HepG2 (cell line): Measurements from ENCODE around the gene RNASE11. TPM values are rescaled to one million over a fixed set of nuclear protein-coding genes. Genes with fewer than 3 reads are reported as not detected.
A peak's percentile ranks its signal among the peaks of the same experiment; 100 is the strongest.

Experiments
- AHR ChIP-seq: IDR thresholded peaks from 2 replicates; pipeline ENCODE4 v1.6.1; 2018; ENCODE audit warnings: missing genetic modification reagents, missing compliant biosample characterization
- CHCHD3 ChIP-seq: sonication (generic); formaldehyde crosslinking; IDR thresholded peaks from 2 replicates; pipeline ENCODE4 v1.8.0; 2022; ENCODE audit warnings: mild to moderate bottlenecking, missing genetic modification reagents, moderate library complexity
- CREM ChIP-seq, 2 experiments: sonication (generic) in 1 of 2; formaldehyde crosslinking in 1 of 2; IDR thresholded peaks; 2 replicates each; pipeline versions ENCODE4 v1.4.0 to v1.6.1; 2016 to 2020; ENCODE audit warnings: antibody characterized with exemption in 1 of 2, mild to moderate bottlenecking in 1 of 2, missing genetic modification reagents in 1 of 2
- EED ChIP-seq: sonication (generic); formaldehyde crosslinking; IDR thresholded peaks from 2 replicates; pipeline ENCODE4 v1.5.0; 2020; ENCODE audit warnings: mild to moderate bottlenecking, missing genetic modification reagents
- KMT2B ChIP-seq: IDR thresholded peaks from 2 replicates; pipeline ENCODE4 v1.6.1; 2016; ENCODE audit warnings: missing genetic modification reagents, missing compliant biosample characterization
- NCOA2 ChIP-seq: sonication (generic); formaldehyde crosslinking; IDR thresholded peaks from 2 replicates; pipeline ENCODE4 v1.8.0; 2022; ENCODE audit warnings: inconsistent platforms
- RELA ChIP-seq: sonication (generic); formaldehyde crosslinking; IDR thresholded peaks from 2 replicates; pipeline ENCODE4 v1.4.0; 2020; ENCODE audit warnings: missing genetic modification reagents
- SATB2 ChIP-seq: sonication (generic); formaldehyde crosslinking; IDR thresholded peaks from 2 replicates; pipeline ENCODE4 v1.5.0; 2020; ENCODE audit warnings: missing genetic modification reagents
- SP4 ChIP-seq: sonication (generic); formaldehyde crosslinking; IDR thresholded peaks from 2 replicates; pipeline ENCODE4 v1.8.1; 2023; ENCODE audit warnings: mild to moderate bottlenecking, missing genetic modification reagents
- ZMAT3 ChIP-seq: sonication (generic); formaldehyde crosslinking; conservative IDR thresholded peaks from 2 replicates; pipeline ENCODE4 v1.7.0; 2021; ENCODE audit warnings: missing genetic modification reagents
- ZNF543 ChIP-seq: sonication (generic); formaldehyde crosslinking; IDR thresholded peaks from 2 replicates; pipeline ENCODE4 v1.4.0; 2020; ENCODE audit warnings: mild to moderate bottlenecking, missing genetic modification reagents
- ZNF614 ChIP-seq: IDR thresholded peaks from 2 replicates; pipeline ENCODE4 v1.6.1; 2018; ENCODE audit warnings: missing biosample characterization, missing genetic modification reagents, inconsistent platforms, borderline replicate concordance
- ZNF644 ChIP-seq: IDR thresholded peaks from 2 replicates; pipeline ENCODE4 v1.6.1; 2016; ENCODE audit warnings: low read depth
- ZNF652 ChIP-seq: IDR thresholded peaks from 2 replicates; pipeline ENCODE4 v1.6.1; 2016; ENCODE audit warnings: low read depth, borderline replicate concordance
- polyA plus RNA-seq, 8 experiments: library from polyadenylated mRNA; depleted of rRNA in 3 of 8; stranded (reverse) in 7 of 8; unstranded in 1 of 8; fragments of >200 nt; fragmentation: Illumina TruSeq in 4 of 8; extraction: Trizol in 4 of 8; gene quantifications; 2 replicates each; pipeline versions ENCODE4 v1.2.1 to v1.2.3, GENCODE V29; 2011 to 2016; ENCODE audit warnings: low read depth in 4 of 8, missing spikeins in 1 of 8, mixed read lengths in 1 of 8; ENCODE audit not compliant: insufficient read depth in 1 of 8
- total RNA-seq, 5 experiments: library from RNA; depleted of rRNA; stranded (reverse); fragments of >200 nt; fragmentation: Illumina TruSeq; extraction: Trizol; gene quantifications; 2 replicates each; pipeline ENCODE4 v1.2.3, GENCODE V29; 2016; ENCODE audit warnings: low read depth in 1 of 5
- TF ChIP-seq, protein P1 (sequence below): sonication (generic); formaldehyde crosslinking; IDR thresholded peaks from 2 replicates; pipeline ENCODE4 v1.5.1; 2020; ENCODE audit warnings: missing genetic modification reagents, mild to moderate bottlenecking, borderline replicate concordance
- TF ChIP-seq, protein P2 (sequence below): IDR thresholded peaks from 2 replicates; pipeline ENCODE4 v1.6.1; 2016; ENCODE audit warnings: mild to moderate bottlenecking
- TF ChIP-seq, protein P3 (sequence below): sonication (generic); formaldehyde crosslinking; IDR thresholded peaks from 2 replicates; pipeline ENCODE4 v1.4.0; 2020; ENCODE audit warnings: missing genetic modification reagents
- TF ChIP-seq, protein P4 (sequence below): sonication (generic); formaldehyde crosslinking; IDR thresholded peaks from 2 replicates; pipeline ENCODE4 v1.8.1; 2023; ENCODE audit warnings: mild to moderate bottlenecking, moderate library complexity, missing genetic modification reagents

The RNASE11 gene
- total and polyA plus RNA-seq, 2 of the 13 experiments (the other 11 are each of a cell fraction or from before 2014, with no cell fraction given): not detected

DNA sequence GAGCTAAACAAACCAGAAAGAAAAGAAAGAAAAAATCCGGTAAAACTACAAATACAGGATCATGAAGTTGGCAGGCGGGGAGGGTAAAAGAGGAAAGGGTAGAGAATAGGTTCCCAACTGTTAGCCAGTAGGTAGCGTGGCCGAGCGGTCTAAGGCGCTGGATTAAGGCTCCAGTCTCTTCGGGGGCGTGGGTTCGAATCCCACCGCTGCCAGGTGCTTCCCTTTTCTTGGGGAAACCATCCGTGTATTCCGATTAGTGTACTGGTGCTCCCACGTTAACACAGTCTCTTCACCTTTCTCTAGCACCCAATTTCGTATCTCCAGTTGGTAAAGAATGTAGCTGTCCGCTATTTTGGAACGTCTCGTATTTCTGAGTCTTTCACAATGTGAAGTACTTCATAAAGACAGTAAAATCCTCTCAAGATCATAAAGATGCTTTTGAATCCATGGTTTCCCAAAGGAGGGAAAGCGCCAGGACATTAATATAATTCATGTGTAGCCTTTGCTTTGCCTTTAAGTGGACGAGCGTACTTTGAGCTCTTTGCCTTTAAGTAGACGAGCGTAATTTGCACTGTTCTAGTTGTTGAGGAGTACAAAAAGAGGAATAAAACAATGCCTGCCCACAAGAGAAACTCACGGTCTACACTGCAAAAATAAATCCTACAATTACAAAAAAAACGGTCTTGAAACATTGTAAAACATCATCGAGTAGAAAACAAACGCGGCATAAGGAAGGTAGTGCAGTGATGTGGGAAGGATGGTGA, 22.4 kb upstream of the RNASE11 start (continued):
- TF ChIP-seq, protein P1, sequence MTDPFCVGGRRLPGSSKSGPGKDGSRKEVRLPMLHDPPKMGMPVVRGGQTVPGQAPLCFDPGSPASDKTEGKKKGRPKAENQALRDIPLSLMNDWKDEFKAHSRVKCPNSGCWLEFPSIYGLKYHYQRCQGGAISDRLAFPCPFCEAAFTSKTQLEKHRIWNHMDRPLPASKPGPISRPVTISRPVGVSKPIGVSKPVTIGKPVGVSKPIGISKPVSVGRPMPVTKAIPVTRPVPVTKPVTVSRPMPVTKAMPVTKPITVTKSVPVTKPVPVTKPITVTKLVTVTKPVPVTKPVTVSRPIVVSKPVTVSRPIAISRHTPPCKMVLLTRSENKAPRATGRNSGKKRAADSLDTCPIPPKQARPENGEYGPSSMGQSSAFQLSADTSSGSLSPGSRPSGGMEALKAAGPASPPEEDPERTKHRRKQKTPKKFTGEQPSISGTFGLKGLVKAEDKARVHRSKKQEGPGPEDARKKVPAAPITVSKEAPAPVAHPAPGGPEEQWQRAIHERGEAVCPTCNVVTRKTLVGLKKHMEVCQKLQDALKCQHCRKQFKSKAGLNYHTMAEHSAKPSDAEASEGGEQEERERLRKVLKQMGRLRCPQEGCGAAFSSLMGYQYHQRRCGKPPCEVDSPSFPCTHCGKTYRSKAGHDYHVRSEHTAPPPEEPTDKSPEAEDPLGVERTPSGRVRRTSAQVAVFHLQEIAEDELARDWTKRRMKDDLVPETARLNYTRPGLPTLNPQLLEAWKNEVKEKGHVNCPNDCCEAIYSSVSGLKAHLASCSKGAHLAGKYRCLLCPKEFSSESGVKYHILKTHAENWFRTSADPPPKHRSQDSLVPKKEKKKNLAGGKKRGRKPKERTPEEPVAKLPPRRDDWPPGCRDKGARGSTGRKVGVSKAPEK: peak; percentile 91; the same call in 1 of the 2 replicates
- TF ChIP-seq RELA (CRISPR knock-in tag) (0 out of 2 replicates have a peak, but pooled peaks have one; percentile 37), SP4 (CRISPR knock-in tag) (peak; percentile 56; the same call in 1 of the 2 replicates), AHR (CRISPR knock-in tag) (peak; percentile 13; the same call in 1 of the 2 replicates), ZNF644 (peak; percentile 44; the same call in 1 of the 2 replicates), ZMAT3 (peak; percentile 73; the same call in 1 of the 2 replicates), KMT2B (CRISPR knock-in tag) (peak; percentile 58), ZNF614 (CRISPR knock-in tag) (peak; percentile 77; the same call in 1 of the 2 replicates), NCOA2 (CRISPR knock-in tag) (peak; percentile 56; the same call in 1 of the 2 replicates), EED (CRISPR knock-in tag) (0 out of 2 replicates have a peak, but pooled peaks have one; percentile 52), CHCHD3 (CRISPR knock-in tag) (no peak), ZNF543 (CRISPR knock-in tag) (peak; percentile 67; the same call in 1 of the 2 replicates), CREM (IDR thresholded peaks at IDR 0.05) (peak; percentile 57; the same call in 1 of the 2 replicates), CREM (CRISPR knock-in tag; IDR thresholded peaks at IDR 0.05) (no peak), ZNF652 (CRISPR knock-in tag) (0 out of 2 replicates have a peak, but pooled peaks have one; percentile 12), SATB2 (CRISPR knock-in tag) (no peak)
- TF ChIP-seq, protein P2, sequence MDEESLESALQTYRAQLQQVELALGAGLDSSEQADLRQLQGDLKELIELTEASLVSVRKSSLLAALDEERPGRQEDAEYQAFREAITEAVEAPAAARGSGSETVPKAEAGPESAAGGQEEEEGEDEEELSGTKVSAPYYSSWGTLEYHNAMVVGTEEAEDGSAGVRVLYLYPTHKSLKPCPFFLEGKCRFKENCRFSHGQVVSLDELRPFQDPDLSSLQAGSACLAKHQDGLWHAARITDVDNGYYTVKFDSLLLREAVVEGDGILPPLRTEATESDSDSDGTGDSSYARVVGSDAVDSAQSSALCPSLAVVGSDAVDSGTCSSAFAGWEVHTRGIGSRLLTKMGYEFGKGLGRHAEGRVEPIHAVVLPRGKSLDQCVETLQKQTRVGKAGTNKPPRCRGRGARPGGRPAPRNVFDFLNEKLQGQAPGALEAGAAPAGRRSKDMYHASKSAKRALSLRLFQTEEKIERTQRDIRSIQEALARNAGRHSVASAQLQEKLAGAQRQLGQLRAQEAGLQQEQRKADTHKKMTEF (CRISPR knock-in tag): peak; percentile 80; the same call in 1 of the 2 replicates
- TF ChIP-seq, protein P3, sequence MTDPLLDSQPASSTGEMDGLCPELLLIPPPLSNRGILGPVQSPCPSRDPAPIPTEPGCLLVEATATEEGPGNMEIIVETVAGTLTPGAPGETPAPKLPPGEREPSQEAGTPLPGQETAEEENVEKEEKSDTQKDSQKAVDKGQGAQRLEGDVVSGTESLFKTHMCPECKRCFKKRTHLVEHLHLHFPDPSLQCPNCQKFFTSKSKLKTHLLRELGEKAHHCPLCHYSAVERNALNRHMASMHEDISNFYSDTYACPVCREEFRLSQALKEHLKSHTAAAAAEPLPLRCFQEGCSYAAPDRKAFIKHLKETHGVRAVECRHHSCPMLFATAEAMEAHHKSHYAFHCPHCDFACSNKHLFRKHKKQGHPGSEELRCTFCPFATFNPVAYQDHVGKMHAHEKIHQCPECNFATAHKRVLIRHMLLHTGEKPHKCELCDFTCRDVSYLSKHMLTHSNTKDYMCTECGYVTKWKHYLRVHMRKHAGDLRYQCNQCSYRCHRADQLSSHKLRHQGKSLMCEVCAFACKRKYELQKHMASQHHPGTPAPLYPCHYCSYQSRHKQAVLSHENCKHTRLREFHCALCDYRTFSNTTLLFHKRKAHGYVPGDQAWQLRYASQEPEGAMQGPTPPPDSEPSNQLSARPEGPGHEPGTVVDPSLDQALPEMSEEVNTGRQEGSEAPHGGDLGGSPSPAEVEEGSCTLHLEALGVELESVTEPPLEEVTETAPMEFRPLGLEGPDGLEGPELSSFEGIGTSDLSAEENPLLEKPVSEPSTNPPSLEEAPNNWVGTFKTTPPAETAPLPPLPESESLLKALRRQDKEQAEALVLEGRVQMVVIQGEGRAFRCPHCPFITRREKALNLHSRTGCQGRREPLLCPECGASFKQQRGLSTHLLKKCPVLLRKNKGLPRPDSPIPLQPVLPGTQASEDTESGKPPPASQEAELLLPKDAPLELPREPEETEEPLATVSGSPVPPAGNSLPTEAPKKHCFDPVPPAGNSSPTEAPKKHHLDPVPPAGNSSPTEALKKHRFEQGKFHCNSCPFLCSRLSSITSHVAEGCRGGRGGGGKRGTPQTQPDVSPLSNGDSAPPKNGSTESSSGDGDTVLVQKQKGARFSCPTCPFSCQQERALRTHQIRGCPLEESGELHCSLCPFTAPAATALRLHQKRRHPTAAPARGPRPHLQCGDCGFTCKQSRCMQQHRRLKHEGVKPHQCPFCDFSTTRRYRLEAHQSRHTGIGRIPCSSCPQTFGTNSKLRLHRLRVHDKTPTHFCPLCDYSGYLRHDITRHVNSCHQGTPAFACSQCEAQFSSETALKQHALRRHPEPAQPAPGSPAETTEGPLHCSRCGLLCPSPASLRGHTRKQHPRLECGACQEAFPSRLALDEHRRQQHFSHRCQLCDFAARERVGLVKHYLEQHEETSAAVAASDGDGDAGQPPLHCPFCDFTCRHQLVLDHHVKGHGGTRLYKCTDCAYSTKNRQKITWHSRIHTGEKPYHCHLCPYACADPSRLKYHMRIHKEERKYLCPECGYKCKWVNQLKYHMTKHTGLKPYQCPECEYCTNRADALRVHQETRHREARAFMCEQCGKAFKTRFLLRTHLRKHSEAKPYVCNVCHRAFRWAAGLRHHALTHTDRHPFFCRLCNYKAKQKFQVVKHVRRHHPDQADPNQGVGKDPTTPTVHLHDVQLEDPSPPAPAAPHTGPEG (CRISPR knock-in tag): 0 out of 2 replicates have a peak, but pooled peaks have one; percentile 18
- TF ChIP-seq, protein P4, sequence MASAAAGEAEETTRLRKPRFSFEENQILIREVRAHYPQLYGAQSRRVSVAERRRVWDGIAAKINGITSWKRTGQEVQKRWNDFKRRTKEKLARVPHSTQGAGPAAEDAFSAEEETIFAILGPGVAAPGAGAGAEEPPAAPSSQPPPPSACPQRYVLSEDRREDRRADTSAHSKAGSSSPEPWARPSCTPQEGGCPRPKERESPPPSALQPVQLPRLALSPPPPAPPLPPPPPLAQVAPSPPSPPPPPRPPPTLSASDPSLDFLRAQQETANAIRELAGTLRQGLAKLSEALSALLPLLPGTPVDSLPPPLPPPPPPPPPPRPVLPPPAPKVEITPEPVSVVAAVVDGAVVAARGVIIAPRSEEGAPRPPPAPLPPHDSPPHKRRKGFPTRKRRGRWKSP (CRISPR knock-in tag): peak; percentile 91
